Measurements from ENCODE around the gene ZNF497.
A peak's percentile ranks its signal among the peaks of the same experiment; 100 is the strongest.

The ZNF497 gene

DNA sequence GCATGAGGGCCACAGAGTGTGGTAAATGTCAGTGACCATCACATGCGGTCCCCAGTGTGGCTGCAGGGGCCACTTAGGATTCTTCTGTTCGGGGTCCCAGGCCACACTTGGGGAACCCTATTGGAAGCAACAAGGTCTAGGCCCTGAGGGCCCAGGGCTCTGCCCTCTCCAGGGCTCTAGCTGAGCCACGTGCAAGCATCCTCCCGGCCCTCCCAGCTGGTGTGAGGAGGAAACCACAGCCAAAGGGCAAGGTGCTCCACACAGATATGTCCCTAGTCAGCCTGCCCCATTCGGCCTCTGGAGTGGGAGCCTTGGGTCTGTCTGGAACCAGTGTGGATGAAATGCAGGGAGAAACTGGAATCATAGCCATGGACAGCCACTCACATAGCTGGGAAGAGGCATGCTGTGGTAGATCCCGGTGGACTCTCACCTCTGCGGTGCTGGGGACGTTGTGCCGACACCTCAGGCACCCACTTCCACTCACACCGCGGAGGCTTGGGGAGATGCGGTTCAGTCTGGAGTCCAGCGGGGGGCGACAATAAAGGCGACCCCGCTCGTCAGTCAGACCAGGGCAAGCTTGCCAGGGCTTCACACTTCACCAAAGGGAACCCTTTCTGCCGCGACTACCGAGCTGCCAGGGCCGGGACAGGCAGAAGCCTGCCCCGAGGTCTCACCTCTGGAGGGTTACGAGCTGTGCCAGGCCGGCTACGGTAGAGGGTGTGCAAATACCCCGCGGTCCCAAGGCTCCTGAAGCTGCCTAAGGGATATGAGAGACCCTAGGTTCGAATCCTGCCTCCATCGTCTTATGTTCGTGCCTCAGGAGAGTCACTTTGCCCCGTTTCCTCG, 4.3 kb upstream of the ZNF497 start:
- no peak overlapping the region for H3K4me3 ChIP-seq (ENCODE audit: severe bottlenecking)
- H3K27me3 ChIP-seq (ENCODE audit: insufficient read depth, poor library complexity, severe bottlenecking) = no peaks in the 10 kb centered on the region
- ATAC-seq (ENCODE audit: low read depth) = no peak
- no peaks in the 10 kb centered on the region for H3K9me3 ChIP-seq (ENCODE audit: severe bottlenecking)
- H3K4me1 ChIP-seq (ENCODE audit: insufficient read depth, poor library complexity, severe bottlenecking) = no peaks in the 10 kb centered on the region
- TF ChIP-seq, protein P1, sequence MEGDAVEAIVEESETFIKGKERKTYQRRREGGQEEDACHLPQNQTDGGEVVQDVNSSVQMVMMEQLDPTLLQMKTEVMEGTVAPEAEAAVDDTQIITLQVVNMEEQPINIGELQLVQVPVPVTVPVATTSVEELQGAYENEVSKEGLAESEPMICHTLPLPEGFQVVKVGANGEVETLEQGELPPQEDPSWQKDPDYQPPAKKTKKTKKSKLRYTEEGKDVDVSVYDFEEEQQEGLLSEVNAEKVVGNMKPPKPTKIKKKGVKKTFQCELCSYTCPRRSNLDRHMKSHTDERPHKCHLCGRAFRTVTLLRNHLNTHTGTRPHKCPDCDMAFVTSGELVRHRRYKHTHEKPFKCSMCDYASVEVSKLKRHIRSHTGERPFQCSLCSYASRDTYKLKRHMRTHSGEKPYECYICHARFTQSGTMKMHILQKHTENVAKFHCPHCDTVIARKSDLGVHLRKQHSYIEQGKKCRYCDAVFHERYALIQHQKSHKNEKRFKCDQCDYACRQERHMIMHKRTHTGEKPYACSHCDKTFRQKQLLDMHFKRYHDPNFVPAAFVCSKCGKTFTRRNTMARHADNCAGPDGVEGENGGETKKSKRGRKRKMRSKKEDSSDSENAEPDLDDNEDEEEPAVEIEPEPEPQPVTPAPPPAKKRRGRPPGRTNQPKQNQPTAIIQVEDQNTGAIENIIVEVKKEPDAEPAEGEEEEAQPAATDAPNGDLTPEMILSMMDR (IDR thresholded peaks at IDR 0.05; ENCODE audit: poor library complexity, severe bottlenecking) = no peak
- no peak for DNase-seq (ENCODE audit: low spot score)
- H3K36me3 ChIP-seq (ENCODE audit: low read depth) = no peaks in the 10 kb centered on the region
- no peak overlapping the region for H3K27ac ChIP-seq (ENCODE audit: poor library complexity, severe bottlenecking)

DNA sequence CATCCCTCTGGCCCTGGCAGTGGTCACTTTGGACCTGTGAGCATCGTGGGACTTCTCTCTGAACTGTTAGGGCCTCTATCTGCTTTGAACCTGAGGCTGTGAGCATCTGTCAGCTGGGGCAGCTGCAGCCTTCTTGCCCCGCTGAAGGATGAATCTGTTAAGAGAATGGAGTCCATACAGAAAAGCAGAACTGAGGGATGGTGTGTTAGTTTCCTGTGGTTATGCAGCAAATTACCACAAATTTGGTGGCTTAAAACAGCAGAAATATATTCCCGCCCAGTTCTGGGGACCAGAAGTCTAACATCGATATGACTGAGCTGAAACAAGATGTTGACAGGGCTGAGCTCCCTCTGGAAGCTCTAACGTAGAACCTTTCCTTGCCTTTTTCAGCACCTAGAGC, 1.6 kb upstream of the ZNF497 start:
- DNase-seq (ENCODE audit: low spot score) (no peak), ATAC-seq (ENCODE audit: low read depth) (no peak)
- Histone ChIP-seq H3K36me3 (ENCODE audit: low read depth) (no peaks in the 10 kb centered on the region), H3K27me3 (ENCODE audit: insufficient read depth, poor library complexity, severe bottlenecking) (no peaks in the 10 kb centered on the region), H3K9me3 (ENCODE audit: severe bottlenecking) (no peaks in the 10 kb centered on the region), H3K4me3 (ENCODE audit: severe bottlenecking) (no peak overlapping the region), H3K4me1 (ENCODE audit: insufficient read depth, poor library complexity, severe bottlenecking) (no peaks in the 10 kb centered on the region), H3K27ac (ENCODE audit: poor library complexity, severe bottlenecking) (no peak overlapping the region)
- TF ChIP-seq, protein P1 (IDR thresholded peaks at IDR 0.05; ENCODE audit: poor library complexity, severe bottlenecking) = no peak

DNA sequence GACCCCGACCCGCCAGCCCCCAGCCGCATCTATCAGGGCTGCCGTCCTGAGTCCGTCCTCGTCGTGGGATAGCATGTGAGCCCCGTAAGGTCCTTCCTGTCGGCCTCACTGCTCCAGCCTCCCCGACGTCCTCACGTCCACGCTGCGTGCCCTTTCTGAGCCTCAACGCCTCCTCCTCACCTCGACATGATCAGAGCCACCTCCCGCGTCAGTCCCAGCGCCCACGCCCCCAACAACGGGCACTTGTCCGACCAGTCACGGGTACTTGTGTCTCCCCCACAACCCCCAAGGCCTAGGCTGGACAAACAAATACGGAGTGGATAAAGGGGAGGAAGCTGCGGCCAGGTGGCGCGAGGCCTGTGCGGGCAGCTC, 665 bp downstream of the ZNF497 start:
- peak; percentile 5 for ATAC-seq (ENCODE audit: low read depth)
- TF ChIP-seq, protein P1 (IDR thresholded peaks at IDR 0.05; ENCODE audit: poor library complexity, severe bottlenecking) = no peak

DNA sequence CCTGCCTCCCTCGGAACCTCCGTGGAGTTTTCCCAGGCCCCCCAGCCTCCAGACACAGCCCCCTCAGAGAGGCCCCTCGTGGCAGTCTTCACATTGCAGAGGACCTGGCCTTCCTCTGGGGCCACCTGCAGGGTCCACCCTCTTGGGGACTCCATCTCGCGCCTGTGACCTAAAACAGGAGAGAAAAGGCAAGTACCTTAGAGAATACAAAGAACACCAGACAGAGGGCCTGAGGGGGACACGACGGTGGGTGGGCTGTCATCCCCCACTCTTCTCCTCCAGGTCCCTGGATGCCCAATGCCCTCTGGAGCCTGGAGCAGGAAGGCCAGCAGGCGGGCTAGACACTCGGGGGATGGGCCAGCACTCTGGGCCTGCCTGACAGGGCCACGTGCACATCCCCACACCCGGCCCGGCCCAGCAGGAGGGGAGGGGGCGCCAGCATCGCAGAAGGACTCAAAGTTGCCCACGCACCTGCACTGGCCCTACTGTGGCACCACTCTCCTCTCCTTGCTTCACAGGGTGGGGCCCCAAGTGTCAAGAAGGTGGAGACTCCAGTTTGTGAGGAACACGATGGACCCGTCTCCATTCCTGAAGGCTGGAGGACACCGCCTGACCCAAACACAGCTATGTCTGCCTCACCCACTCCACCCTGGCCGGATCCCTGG, 4.9 kb downstream of the ZNF497 start:
- H3K4me1 ChIP-seq (ENCODE audit: insufficient read depth, poor library complexity, severe bottlenecking) = no peaks in the 10 kb centered on the region
- H3K9me3 ChIP-seq (ENCODE audit: severe bottlenecking) = no peaks in the 10 kb centered on the region
- DNase-seq (ENCODE audit: low spot score) (no peak), ATAC-seq (ENCODE audit: low read depth) (no peak)
- no peaks in the 10 kb centered on the region for H3K27me3 ChIP-seq (ENCODE audit: insufficient read depth, poor library complexity, severe bottlenecking)
- no peak overlapping the region for H3K4me3 ChIP-seq (ENCODE audit: severe bottlenecking)
- H3K27ac ChIP-seq (ENCODE audit: poor library complexity, severe bottlenecking) = no peak overlapping the region
- TF ChIP-seq, protein P1 (IDR thresholded peaks at IDR 0.05; ENCODE audit: poor library complexity, severe bottlenecking) = no peak
- H3K36me3 ChIP-seq (ENCODE audit: low read depth) = no peaks in the 10 kb centered on the region

More for the DNA sequence above, 665 bp downstream of the ZNF497 start:
- peak overlapping the region; percentile 47 for H3K4me3 ChIP-seq (ENCODE audit: severe bottlenecking)
- no peak for DNase-seq (ENCODE audit: low spot score)
- H3K27me3 ChIP-seq (ENCODE audit: insufficient read depth, poor library complexity, severe bottlenecking) = no peaks in the 10 kb centered on the region
- H3K9me3 ChIP-seq (ENCODE audit: severe bottlenecking) = no peaks in the 10 kb centered on the region
- no peaks in the 10 kb centered on the region for H3K36me3 ChIP-seq (ENCODE audit: low read depth)
- H3K4me1 ChIP-seq (ENCODE audit: insufficient read depth, poor library complexity, severe bottlenecking) = no peaks in the 10 kb centered on the region
- H3K27ac ChIP-seq (ENCODE audit: poor library complexity, severe bottlenecking) = peak overlapping the region; percentile 74
